Panc1 (cell line): ENCODE measurements around the gene S100A16. TPM values are rescaled to one million over a fixed set of nuclear protein-coding genes. Genes with fewer than 3 reads are reported as not detected.

ENCODE experiments used
- ATAC-seq: fragments of 200-7000 bp; cut with Tn5 transposase; 2 replicates; pipeline ENCODE4 v1.9.1; 2020; ENCODE audit warnings: mild to moderate bottlenecking, moderate library complexity
- BruUV-seq: library from RNA; stranded (reverse); fragments of 400-500 nt; replicated peaks from 2 replicates; lab custom pipeline; 2021; lab: Mats Ljungman, UMichigan
- CTCF ChIA-PET: fragments of 300-600 bp; sonication (Branson Sonifier 250); formaldehyde crosslinking; loops from one replicate; lab custom pipeline; 2022; ENCODE audit warnings: antibody characterized with exemption; lab: Charles Lee
- POLR2A ChIA-PET: fragments of 300-600 bp; sonication (Branson Sonifier 250); formaldehyde crosslinking; loops from one replicate; lab custom pipeline; 2022; ENCODE audit warnings: antibody characterized with exemption; lab: Charles Lee
- DNase-seq: peaks from one replicate; pipeline ENCODE4 v3.0.0-alpha.2; 2010; ENCODE audit warnings: low read depth, low spot score
- H3K27ac ChIP-seq: 2 replicates; pipeline ENCODE4 v1.5.1; 2011; ENCODE audit warnings: mild to moderate bottlenecking, low read length, inconsistent platforms
- H3K27me3 ChIP-seq: fragments of 200-500 bp; sonication (Bioruptor generic); 2 replicates; pipeline ENCODE4 v1.6.0; 2014; ENCODE audit warnings: low read length, inconsistent platforms; ENCODE audit not compliant: control insufficient read depth, insufficient read depth
- H3K36me3 ChIP-seq: fragments of 200-500 bp; sonication (Bioruptor generic); 2 replicates; pipeline ENCODE4 v1.5.1; 2014; ENCODE audit warnings: inconsistent platforms, mild to moderate bottlenecking, low read length, moderate library complexity; ENCODE audit not compliant: control insufficient read depth, insufficient read depth
- H3K4me1 ChIP-seq: 2 replicates; pipeline ENCODE4 v1.5.1; 2011; ENCODE audit warnings: inconsistent platforms, mild to moderate bottlenecking, low read length, moderate library complexity; ENCODE audit not compliant: control insufficient read depth, insufficient read depth
- H3K4me3 ChIP-seq, 2 experiments: 2 replicates each; pipeline ENCODE4 v1.5.1; 2011 to 2012; ENCODE audit warnings: low read depth in 2 of 2, low read length in 2 of 2, mild to moderate bottlenecking in 2 of 2, inconsistent platforms in 1 of 2, moderate library complexity in 1 of 2
- H3K9me3 ChIP-seq: fragments of 200-500 bp; sonication (Bioruptor generic); 2 replicates; pipeline ENCODE4 v1.5.1; 2014; ENCODE audit warnings: low read depth, mild to moderate bottlenecking, inconsistent platforms, low read length, moderate library complexity; ENCODE audit not compliant: control insufficient read depth, insufficient read depth
- POLR2AphosphoS5 ChIP-seq: IDR thresholded peaks from 2 replicates; pipeline ENCODE4 v1.6.1; 2012; ENCODE audit warnings: mild to moderate bottlenecking, low read depth, low read length, moderate library complexity
- REST ChIP-seq, 2 experiments: IDR thresholded peaks; 2 replicates each; pipeline ENCODE4 v1.6.1; 2011 to 2012; ENCODE audit warnings: low read depth in 2 of 2, control low read depth in 1 of 2, low read length in 1 of 2, mild to moderate bottlenecking in 1 of 2, moderate library complexity in 1 of 2; ENCODE audit not compliant: insufficient read depth in 1 of 2
- SIN3A ChIP-seq: IDR thresholded peaks from 2 replicates; pipeline ENCODE4 v1.6.1; 2012; ENCODE audit warnings: low read depth, mild to moderate bottlenecking, low read length, moderate library complexity, borderline replicate concordance; ENCODE audit not compliant: insufficient read depth
- TCF7L2 ChIP-seq: IDR thresholded peaks from 2 replicates; pipeline ENCODE4 v1.6.1; 2011; ENCODE audit warnings: mild to moderate bottlenecking, low read depth, low read length, inconsistent platforms
- in situ Hi-C: cut with HindIII; loops from 2 replicates; pipeline ENCODE4 v1.10.0; 2016; ENCODE audit warnings: low sequenced_read_pairs, low pct_unique_long_range_greater_than_20kb
- intact Hi-C: fragments of 100-400 bp; cut with micrococcal nuclease; formaldehyde crosslinking; loops from one replicate; pipeline ENCODE4 v1.10.0; 2022; ENCODE audit not compliant: unreplicated experiment
- total RNA-seq: library from RNA; stranded (reverse); gene quantifications from one replicate; pipeline ENCODE4 v1.2.1, GENCODE V29; 2021; ENCODE audit not compliant: unreplicated experiment
- TF ChIP-seq, protein P1 (sequence below): fragments of 450-650 bp; IDR thresholded peaks from 2 replicates; pipeline ENCODE4 v1.5.1; 2017; ENCODE audit warnings: mild to moderate bottlenecking

S100A16 gene
- total RNA-seq, 1 experiment from 2014 or later: 61.6 TPM

- BruUV-seq: no TSS peak
- H3K36me3 ChIP-seq: no peaks in the 10 kb centered on the region
Measured at GRCh38 chr1:153609585-153609907, 3.4 kb downstream of the S100A16 start.

DNA sequence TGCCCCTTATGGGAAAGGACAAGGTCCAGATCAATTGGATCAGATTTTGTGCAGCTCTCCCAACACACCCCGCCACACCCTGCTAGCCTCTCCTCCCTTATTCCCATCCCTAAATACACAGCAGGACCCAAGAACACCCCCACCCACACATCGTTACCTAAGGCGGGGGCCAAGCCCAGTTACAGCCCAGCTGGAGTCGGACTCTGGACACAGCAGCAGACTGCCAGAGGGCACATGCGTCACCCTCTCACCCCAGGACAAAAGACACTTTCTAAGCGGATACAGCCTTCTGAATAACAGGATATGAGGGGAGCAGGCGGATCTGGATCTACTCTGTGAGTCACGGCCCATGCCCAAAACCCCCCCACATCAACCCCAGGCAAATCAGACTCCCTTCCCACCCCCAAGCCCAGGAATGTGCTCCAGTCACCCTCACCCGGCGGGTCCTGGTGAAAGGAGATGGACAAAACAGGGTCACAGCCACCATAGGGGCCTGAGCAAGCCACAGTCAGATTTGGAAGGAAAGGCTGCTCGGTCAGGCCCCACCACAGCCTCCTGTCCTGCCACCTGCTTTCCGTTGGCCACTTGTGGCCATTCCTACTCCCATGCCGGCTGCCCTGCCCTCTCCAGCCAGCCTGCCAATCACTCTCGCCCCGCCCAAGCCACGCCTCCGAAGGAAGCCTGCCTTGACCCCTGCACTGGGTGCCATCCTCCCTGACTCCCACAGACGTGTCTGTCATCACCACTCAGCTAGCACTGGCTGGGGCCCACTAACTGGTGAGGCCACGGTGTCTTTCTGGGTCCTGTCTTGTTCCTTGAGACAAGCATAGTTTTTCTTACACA is 4.0 kb downstream of the S100A16 start:
- Histone ChIP-seq H3K4me1 (peaks cover 47% of the 10 kb centered on the region), H3K9me3 (no peaks in the 10 kb centered on the region), H3K27me3 (no peaks in the 10 kb centered on the region), H3K27ac (peak overlapping the region; percentile 79), H3K36me3 (no peaks in the 10 kb centered on the region), H3K4me3 (peak overlapping the region; percentile 33 to 49)
- ChIA-PET CTCF (no interaction called here), POLR2A (no interaction called here)
- intact Hi-C loops: no loop called here
- no peak for TF ChIP-seq TCF7L2
- TF ChIP-seq POLR2AphosphoS5: peak; percentile 20; the same call in 1 of the 2 replicates
- TF ChIP-seq, protein P1, sequence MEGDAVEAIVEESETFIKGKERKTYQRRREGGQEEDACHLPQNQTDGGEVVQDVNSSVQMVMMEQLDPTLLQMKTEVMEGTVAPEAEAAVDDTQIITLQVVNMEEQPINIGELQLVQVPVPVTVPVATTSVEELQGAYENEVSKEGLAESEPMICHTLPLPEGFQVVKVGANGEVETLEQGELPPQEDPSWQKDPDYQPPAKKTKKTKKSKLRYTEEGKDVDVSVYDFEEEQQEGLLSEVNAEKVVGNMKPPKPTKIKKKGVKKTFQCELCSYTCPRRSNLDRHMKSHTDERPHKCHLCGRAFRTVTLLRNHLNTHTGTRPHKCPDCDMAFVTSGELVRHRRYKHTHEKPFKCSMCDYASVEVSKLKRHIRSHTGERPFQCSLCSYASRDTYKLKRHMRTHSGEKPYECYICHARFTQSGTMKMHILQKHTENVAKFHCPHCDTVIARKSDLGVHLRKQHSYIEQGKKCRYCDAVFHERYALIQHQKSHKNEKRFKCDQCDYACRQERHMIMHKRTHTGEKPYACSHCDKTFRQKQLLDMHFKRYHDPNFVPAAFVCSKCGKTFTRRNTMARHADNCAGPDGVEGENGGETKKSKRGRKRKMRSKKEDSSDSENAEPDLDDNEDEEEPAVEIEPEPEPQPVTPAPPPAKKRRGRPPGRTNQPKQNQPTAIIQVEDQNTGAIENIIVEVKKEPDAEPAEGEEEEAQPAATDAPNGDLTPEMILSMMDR: no peak
- in situ Hi-C loops: loop anchor here (25.0 kb wide), 1 partner anchor 247 kb away; the partner anchor contains the start of gene S100A9
- DNase-seq: peak; percentile 67
- no TSS peak for BruUV-seq
- peak; percentile 80 for ATAC-seq

More at GRCh38 chr1:153609585-153609907, 3.4 kb downstream of the S100A16 start:
- in situ Hi-C loops (loop anchor here (25.0 kb wide), 1 partner anchor 247 kb away; the partner anchor contains the start of gene S100A9), intact Hi-C loops (no loop called here)
- H3K4me3 ChIP-seq: peak overlapping the region in 1 of 2 experiments; percentile 49; a peak in 2 of 4 replicates
- no peaks in the 10 kb centered on the region for H3K27me3 ChIP-seq
- POLR2A ChIA-PET: no interaction called here
- no peak for TF ChIP-seq POLR2AphosphoS5
- H3K27ac ChIP-seq: peak overlapping the region; percentile 79
- ATAC-seq: no peak; the same call in 1 of the 2 replicates
- DNase-seq: no peak
- CTCF ChIA-PET: no interaction called here
- no peaks in the 10 kb centered on the region for H3K9me3 ChIP-seq
- peaks cover 47% of the 10 kb centered on the region for H3K4me1 ChIP-seq

DNA sequence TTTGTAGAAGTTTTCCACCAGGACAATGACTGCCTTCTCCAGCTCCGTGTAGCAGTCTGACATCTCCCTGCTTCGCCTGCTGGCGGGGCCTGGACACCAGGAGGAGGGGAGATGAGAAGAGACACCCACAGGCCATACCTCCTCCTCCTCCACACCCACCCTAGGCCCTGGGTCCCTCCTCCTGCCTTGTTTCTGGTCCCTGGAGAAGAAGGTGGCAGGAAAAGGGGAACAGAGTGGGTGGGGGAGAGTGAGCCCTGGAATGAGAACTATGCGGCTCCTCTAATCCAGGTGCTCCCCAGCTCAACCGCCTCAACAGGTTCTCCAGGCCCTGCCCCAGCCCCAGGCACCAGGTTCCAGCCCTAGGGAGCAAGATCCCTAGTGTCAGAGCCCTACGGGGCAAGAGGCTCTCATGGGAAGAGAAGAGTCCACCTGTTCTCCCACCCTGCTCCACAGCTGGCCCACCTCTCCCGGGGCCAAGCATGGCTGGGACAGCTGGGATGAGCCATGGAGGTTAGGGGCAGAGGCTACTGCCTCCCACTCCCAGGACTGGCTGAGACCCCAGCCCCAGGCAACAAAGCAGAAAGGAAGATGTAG is 4.8 kb downstream of the S100A16 start:
- Histone ChIP-seq H3K27me3 (no peaks in the 10 kb centered on the region), H3K9me3 (no peaks in the 10 kb centered on the region), H3K4me1 (peaks cover 43% of the 10 kb centered on the region), H3K36me3 (no peaks in the 10 kb centered on the region), H3K27ac (peak overlapping the region; percentile 79), H3K4me3 (peak overlapping the region; percentile 33 to 49; a peak in 3 of 4 replicates)
- no TSS peak for BruUV-seq
- ATAC-seq (no peak), DNase-seq (no peak)
- TF ChIP-seq, protein P1: no peak
- TF ChIP-seq POLR2AphosphoS5 (no peak), SIN3A (no peak), TCF7L2 (no peak), REST (IDR thresholded peaks at IDR 0.05; ENCODE audit: insufficient read depth in 1 of 2, low read depth in 2 of 2, low read length in 1 of 2) (no peak)
- in situ Hi-C loops: loop anchor here (25.0 kb wide), 1 partner anchor 246 kb away; the partner anchor contains the start of gene S100A9
- ChIA-PET POLR2A (no interaction called here), CTCF (no interaction called here)
- intact Hi-C loops: no loop called here
